LNCaP clone FGC (cell line): ENCODE data around the gene ATMIN.
A peak's percentile ranks its signal among the peaks of the same experiment; 100 is the strongest.

ENCODE experiments used
- DNase-seq: peaks from one replicate; pipeline ENCODE4 v3.0.0-alpha.2; 2011; ENCODE audit warnings: low read depth
- H3K4me3 ChIP-seq: 2 replicates; pipeline ENCODE4 v1.5.1; 2011; ENCODE audit warnings: mild to moderate bottlenecking, low read depth, low read length, control low read depth
- CTCF ChIP-seq: IDR thresholded peaks from 2 replicates; pipeline ENCODE4 v1.5.1; 2012; ENCODE audit warnings: mild to moderate bottlenecking; ENCODE audit not compliant: control insufficient read depth, insufficient read depth; ENCODE audit errors: extremely low read depth

Gene ATMIN

DNA sequence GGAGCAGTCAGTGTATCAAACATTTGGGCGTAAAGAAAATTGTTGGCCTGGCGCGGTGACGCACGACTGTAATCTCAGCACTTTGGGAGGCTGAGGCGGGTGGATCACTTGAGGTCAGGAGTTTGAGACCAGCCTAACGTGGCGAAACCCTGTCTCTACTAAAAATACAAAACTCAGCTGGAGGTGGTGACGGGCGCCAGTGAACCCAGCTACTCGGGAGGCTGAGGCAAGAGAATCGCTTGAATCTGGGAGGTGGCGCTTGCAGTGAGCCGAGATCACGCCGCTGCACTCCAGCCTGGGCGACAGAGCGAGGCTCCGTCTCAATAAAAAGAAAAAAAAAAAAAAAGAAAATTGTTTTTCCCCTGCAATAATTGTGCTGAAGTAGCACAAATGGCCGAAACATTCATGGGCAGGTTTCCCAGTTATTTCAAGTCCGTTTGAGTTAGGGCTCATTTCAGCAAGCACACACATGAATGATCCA, 59.2 kb downstream of the ATMIN start:
- no peak for DNase-seq
- TF ChIP-seq CTCF = no peak
- H3K4me3 ChIP-seq = peak overlapping the region; percentile 79

DNA sequence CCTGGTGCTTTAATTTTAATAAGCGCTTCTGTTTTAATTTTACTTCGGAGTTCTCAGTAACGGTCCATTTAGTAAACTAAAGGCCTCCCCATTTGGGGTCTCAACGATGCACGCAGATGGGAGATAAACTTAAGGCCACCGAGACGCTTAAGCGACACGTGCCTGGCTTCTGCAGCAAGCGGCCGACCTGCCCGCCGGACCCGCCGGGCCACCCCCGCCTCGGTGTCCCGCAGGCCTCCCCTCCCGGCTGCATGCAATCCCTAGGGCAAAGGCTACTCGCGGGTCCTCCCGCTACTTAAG, 60.0 kb downstream of the ATMIN start:
- TF ChIP-seq CTCF = no peak
- H3K4me3 ChIP-seq = peak overlapping the region; percentile 79
- DNase-seq = no peak

GRCh38 chr16:81095953-81096714, 60.5 kb downstream of the ATMIN start, which contains the start of gene GCSH:
Gene GCSH (minus strand): TSS chr16:81096395. CDS start chr16:81096278, 117 bp downstream.
- peak; percentile 96 for DNase-seq
- TF ChIP-seq CTCF = no peak
- H3K4me3 ChIP-seq = peak within 1 kb of the TSS; percentile 79

GRCh38 chr16:81096715-81097208, 61.1 kb downstream of the ATMIN start:
- no peak for DNase-seq
- TF ChIP-seq CTCF = no peak
- peak overlapping the region; percentile 79 for H3K4me3 ChIP-seq
